Stimulated activated naive CD4-positive, alpha-beta T cell treated with Interleukin-2 at 50 U/mL for 16 hours (primary cell): ENCODE data around the gene AGER.
"Not testable (repeated sequence)": the region's sequence is repeated elsewhere in the genome, so short reads cannot be mapped to it uniquely, and the experiment has no call there.

ENCODE experiments used
- DNase-seq: peaks from one replicate; lab custom pipeline; 2025; lab: John Stamatoyannopoulos, UW

AGER gene

GRCh38 chr6:32148289-32149091, 35.6 kb downstream of the AGER start:
- DNase-seq, result peak; percentile 45

- no peak for DNase-seq
Observed at GRCh38 chr6:32147401-32148132, 36.5 kb downstream of the AGER start.

GRCh38 chr6:32146687-32147086, 37.4 kb downstream of the AGER start:
- no peak for DNase-seq

- no peak for DNase-seq
Observed at GRCh38 chr6:32146287-32146686, 37.8 kb downstream of the AGER start.

- not testable (repeated sequence) for DNase-seq
Observed at GRCh38 chr6:32144238-32144637, 39.8 kb downstream of the AGER start.

GRCh38 chr6:32140420-32141046, 43.5 kb downstream of the AGER start:
- DNase-seq, result no peak

- no peak for DNase-seq
Observed at GRCh38 chr6:32139590-32139989, 44.5 kb downstream of the AGER start.

- no peak for DNase-seq
Observed at GRCh38 chr6:32137454-32137853, 46.6 kb downstream of the AGER start.

GRCh38 chr6:32133786-32134185, 50.3 kb downstream of the AGER start:
- no peak for DNase-seq

- DNase-seq, result no peak
Observed at GRCh38 chr6:32132110-32132509, 51.9 kb downstream of the AGER start.

- no peak for DNase-seq
Observed at GRCh38 chr6:32131439-32131948, 52.6 kb downstream of the AGER start.
